Raji (cell line): ENCODE results near the gene ISOC1.
A peak's percentile ranks its signal among the peaks of the same experiment; 100 is the strongest.

Source experiments
- POLR2A ChIP-seq: IDR thresholded peaks from 2 replicates; pipeline ENCODE4 v1.6.1; 2011; ENCODE audit warnings: low read depth, low read length, control low read depth; ENCODE audit not compliant: insufficient read depth

The ISOC1 gene

DNA sequence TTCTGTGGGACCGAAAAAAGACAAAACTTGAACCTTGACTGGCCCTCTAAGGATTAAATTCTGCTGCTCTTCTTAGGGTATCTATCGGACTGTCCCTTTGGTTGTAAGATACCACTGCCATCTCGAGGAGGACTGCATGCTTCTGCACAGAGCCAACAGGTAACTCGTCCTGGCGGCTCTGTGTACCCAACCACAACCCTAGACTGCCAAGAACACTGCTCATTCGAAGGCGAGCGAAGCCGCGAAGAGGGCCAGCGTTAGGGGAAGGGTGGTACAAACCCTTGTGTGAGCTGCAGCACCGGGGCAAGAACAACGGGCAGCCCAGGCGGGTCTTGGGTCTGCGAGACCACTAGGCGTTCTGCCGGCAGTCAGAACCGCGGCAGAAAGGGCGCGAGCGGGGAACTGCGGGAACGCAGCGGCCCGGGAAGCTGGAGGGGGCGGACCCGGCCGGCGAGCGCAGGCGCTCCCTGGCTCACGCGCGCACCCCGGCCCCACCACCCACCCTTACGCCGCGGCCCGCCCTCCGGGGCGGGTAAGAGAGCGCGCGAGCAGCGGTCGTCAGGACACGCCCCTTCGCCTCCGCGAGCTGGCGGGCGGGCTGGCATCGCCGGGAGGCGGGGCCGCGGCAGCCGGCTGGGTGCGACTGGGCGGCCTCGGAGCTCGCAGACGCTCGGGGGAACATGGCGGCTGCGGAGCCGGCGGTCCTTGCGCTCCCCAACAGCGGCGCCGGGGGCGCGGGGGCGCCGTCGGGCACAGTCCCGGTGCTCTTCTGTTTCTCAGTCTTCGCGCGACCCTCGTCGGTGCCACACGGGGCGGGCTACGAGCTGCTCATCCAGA lies at the start of gene ISOC1:
Gene ISOC1, plus strand, starts transcription at position 663 of the 837 bp plus-strand sequence. Its CDS starts 18 bp downstream, at position 681.
- TF ChIP-seq POLR2A, result peak; percentile 75

DNA sequence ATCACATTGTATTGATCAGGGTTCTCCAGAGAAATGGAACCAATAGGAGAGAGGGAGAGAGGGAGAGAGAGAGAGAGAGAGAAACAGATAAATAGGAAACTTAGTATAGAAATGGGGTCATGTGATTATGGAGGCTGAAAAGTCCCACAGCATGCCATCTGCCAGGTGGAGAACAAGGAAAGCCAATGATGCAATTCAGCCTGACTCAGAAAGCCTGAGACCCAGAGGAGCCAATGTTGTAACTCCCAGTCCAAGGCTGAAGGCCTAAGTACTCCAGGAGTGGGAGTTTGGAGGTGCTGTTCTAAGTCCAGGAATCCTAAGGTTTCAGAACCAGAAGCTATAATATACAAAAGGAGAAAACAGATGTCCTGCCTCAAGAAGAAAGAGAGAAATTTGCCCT lies 48.4 kb upstream of the ISOC1 start:
- no peak for TF ChIP-seq POLR2A

DNA sequence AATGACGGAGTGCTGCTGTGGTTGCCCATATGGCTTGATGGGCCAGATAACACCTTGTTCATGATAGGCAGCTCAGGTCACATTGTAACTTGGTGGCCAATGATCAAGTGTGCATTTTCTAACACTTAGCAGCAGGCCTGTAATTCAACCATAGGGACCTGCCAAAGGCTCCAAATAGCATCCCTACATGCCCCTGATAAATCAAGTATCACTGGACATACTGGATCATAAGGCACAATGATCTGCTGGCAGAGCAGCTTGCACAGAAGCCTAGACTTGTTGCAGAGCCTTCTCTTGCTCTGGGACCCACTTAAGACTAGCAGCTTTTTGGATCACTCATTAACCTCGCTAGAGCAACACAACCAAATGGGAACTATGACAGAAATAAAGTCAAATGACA lies 46.0 kb upstream of the ISOC1 start:
- no peak for TF ChIP-seq POLR2A

DNA sequence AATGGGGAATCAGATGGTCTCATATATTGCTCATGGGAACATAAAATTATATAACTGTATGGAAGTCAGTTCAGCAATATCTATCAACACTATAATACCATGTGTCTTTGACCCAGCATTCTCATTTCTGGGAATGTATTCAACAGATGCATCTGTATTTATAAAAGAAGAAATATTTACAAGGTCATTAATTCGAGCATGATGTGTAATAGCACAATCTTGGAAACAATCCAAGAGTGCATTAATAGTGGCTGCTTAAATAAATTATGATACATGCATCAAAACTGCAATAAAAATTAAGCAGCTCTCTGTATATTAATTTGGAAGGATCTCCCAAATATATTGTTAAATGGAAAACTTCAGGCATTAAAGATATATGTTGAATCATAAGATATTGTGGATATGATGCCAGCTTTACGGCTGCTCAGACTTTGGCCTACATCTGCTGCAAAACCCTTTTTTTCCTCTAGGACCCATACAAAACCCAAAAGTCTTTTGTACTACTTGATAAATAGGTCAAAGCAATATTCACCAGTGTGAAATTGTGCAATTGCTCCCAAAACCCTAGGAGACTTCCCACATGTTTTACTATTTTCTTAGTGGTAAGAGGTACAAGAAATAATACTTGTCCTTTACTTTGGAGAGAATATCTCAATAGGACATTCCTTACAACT lies 45.3 kb upstream of the ISOC1 start:
- TF ChIP-seq POLR2A, result no peak

DNA sequence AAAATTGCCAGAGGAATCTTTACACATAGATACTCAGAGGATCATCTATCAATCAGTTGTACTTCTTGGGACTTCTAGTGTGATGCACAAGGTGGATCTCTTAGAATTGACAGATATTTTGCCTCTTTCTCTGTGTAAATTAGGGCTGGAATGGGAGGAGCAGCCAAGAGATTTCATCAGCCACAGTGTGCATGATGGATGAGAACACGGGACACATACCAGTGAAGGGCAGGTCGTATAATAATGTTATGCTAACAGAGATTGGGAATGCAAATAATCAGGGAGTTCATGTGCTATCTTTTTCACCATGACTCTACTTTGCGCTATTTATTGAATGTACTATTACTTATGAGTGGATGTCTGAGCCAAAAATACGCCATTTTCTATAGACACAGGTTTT lies 43.3 kb upstream of the ISOC1 start:
- TF ChIP-seq POLR2A, result no peak

DNA sequence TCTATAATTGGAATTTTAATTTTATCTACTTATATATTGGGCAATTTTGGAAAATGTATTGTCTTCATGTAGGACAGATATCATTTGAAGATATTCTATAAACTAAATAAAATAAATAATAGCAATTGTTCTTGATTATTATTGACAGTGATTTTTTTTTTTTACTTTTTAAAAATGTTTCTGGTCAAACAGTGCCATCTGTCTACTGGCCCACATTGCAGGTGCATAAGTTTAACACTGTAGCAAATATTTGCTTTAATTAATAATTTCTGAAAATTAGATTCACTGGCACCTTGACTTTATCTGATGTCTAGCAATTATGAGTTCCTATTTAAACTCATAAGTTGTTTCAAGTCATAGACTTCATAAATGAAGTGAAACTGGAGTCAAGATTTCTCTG lies 41.1 kb upstream of the ISOC1 start:
- TF ChIP-seq POLR2A, result no peak

DNA sequence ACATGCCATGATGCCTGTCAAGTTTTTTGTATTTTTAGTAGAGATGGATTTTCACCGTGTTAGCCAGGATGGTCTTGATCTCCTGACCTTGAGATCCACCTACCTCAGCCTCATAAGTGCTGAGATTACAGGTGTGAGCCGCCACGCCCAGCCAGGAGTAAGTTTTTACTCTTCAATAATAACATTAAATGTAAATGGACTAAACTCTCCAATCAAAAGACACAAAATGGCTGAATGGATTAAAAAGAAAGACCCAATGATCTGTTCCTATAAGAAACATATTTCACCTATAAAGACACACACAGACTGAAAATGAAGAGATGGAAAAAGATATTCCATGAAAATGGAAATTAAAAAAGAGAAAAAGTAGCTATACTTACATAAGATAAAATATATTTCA lies 37.2 kb upstream of the ISOC1 start:
- TF ChIP-seq POLR2A, result no peak

DNA sequence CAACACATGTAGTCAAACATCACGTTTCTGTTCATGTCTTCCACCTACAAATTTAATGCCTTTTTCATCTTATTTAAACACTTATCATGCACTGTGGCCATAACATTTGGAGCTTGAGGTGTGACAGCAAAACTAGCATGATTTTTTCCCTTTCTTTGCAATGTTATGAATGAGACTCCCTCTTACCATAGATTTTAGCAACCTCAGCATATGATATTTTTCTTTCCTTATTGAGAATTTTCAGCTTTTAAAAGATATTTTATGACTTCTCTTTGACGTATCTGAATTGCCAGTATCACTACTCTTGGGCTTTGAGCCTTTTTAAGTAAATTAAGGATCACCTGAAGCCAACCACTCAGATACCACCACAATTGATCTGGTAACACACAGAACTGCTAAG lies 32.7 kb upstream of the ISOC1 start:
- TF ChIP-seq POLR2A, result no peak

DNA sequence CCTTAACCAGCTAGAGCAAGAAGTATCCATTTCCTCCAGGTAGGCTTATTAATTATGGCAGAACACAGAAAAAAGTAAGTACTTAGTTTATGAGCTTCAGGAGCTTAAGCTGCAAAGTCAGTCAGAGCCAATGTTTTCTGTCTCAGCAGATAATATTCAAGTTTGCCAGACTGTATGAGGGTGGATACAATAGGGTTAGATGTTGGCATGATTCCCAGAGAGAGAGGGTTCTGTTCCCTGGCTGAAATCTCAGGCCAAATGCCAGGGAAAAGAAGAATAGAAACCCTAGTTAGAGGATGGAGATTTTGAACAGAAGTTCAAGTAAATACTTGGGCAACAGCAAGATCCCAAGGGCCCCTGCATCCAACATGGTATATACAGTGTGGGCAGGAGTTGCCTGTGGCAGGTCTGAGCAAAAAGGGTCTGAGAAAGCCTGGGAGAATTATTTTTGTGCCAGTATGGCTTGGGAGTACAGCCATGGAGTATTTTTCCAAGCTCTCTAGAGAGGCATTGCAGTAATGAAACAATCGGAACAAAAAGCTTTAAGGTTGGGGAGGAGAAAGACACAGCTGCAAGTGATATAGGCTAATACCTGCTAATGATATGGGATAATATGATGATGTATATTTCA lies 31.0 kb upstream of the ISOC1 start:
- no peak for TF ChIP-seq POLR2A

DNA sequence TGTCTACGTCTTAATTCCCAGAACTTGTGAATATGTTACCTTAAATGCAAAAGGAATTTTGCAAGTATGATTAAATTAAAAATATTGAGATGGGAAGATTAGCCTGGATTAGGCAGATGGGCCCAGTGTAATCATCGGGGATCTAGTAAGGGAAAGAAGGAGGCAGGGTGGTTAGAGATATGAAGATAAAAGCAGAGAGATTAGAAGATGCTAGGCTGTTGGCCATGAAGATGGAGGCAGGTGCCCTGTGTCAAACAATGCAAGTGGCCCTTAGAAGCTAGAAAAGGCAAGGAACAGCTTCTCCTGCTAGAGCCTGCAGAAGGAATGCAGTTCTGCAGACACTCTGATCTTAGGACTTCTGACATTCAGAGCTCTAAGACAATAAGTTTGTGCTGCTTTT lies 28.8 kb upstream of the ISOC1 start:
- TF ChIP-seq POLR2A, result no peak

DNA sequence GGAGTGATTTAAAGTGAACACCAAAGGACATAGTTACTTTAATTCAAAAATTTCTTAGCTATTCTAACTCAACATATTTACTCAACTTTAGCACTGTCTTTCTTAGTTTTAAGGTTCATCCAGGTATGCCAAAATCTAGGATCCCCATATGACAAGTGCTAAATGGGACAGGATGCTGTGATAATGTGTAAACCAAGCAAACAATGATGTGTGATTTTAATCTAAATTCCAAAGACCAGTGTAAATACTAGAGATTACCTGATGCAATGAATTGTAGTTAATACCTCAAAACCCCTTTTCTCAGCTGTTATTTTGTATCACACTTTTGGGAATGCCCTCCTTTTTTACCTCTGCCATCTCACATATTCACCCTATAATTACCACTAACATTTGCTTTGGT lies 26.8 kb upstream of the ISOC1 start:
- TF ChIP-seq POLR2A, result no peak

DNA sequence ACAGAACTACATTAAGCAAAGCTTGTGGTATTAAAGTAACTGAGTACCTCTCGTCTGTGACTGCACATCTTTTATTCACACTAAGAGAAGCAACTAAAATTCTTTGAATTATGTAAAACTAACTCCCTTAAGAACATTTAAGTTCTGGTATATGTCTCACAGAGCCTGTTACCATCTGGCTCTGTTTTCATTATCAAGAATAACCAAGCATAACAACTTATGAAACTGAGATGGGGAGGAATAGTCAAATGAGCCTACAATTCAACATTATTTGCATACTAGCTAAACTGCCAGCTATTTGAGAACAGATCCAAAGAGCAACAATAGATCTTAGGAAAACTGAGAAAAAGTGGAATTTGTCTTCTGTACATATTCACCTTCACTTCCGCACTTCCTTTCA lies 25.3 kb upstream of the ISOC1 start:
- no peak for TF ChIP-seq POLR2A

DNA sequence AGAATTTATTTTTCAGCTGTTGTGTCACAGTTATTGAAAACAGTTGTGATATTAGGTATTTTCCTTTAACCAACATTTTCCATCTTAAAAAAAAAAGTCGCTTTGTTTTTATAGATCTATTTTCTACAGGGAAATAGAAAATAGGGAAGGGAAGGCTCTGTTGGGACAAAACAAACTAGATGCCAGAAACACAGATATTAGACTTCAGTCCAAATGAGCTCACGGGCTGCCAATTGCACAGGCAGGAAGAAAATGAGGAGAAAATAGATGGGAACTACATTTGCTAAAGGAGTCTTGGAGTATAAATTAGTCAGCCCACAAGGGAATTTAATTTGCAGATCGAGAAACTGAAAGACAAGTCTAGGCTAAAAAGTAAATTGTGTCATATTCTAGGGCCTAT lies 21.4 kb upstream of the ISOC1 start:
- no peak for TF ChIP-seq POLR2A

DNA sequence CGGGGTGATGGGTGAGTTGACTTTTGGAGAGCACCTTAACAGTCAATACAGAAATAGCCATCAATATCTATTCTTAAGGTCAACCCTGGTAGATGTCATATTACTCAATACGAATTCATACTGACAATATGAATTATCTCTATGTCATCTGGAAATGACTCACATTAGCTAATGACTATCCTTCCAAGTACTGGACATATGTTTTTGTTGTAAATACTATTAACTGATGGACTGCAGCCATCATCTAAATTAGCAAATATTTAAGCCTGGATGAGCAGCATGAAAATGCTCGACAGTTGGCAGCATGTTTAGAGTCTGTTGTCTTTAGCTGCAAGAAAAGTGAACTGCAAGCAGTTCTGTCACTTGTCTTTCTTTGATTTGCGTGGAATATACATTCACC lies 19.6 kb upstream of the ISOC1 start:
- no peak for TF ChIP-seq POLR2A

DNA sequence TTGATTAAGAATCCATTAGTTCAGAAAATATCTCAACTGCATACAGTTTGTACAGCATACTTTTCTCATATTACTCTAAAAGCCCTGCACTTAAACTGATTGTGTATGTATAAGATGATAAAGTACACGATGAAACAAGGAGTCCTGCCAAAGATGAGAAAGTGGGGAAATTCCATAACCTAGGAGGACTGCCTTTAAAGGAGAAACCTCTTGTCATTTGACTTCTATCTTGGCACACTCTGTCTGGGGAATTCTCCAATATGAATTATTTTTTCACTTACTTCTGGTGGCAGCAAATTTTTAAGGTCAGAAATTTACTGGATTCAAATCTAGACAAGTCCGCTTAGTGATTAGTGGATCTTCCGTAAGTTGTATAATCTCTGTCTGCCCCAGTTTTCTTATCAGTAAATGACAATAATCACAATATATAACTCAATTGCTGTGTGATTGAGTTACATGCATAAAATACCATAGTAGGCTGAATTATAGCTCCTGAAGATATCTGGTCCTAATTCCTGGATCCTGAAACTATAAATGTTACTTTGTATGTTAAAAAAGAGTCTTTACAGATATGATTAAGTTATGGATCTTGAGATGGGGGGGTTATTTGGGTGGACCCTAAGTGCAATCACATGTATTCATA lies 17.0 kb upstream of the ISOC1 start:
- no peak for TF ChIP-seq POLR2A

DNA sequence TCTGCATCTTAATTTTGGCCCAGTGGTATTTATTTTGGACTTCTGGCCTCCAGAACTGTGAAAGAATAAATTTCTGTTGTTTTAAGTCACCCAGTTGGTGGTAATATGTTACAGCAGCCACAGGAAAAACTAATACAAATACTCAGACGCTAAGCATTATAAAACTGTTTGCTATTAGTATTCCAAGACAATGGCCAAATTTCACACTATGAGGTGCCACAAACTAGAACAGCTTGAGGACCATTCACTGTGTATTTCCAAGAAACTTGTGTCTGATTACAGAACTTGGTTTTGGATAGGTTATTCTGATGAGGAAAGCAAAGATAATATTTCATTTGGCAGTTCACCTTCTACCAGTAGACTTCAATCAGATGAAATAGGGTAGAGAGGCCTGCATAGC lies 16.3 kb upstream of the ISOC1 start:
- no peak for TF ChIP-seq POLR2A
